Type B pancreatic cell (in vitro differentiated cells): ENCODE results near the gene PCSK9. TPM values are rescaled to one million over a fixed set of nuclear protein-coding genes. Genes with fewer than 3 reads are reported as not detected.

Source experiments
- DNase-seq: peaks from one replicate; pipeline ENCODE4 v3.0.0; 2021; ENCODE audit warnings: mixed read lengths; ENCODE audit not compliant: unreplicated experiment; ENCODE audit errors: extremely low spot score
- H3K27ac Mint-ChIP-seq: 2 replicates; pipeline ENCODE4 v1.8.0; 2021; ENCODE audit warnings: mild to moderate bottlenecking, mixed read lengths
- H3K27me3 Mint-ChIP-seq: 2 replicates; pipeline ENCODE4 v1.8.0; 2021; ENCODE audit warnings: mixed read lengths
- H3K36me3 Mint-ChIP-seq: 2 replicates; pipeline ENCODE4 v1.8.0; 2021; ENCODE audit warnings: mixed read lengths
- H3K4me1 Mint-ChIP-seq: one replicate; pipeline ENCODE4 v1.8.0; 2021; ENCODE audit warnings: mixed read lengths; ENCODE audit not compliant: unreplicated experiment
- H3K4me3 Mint-ChIP-seq: 2 replicates; pipeline ENCODE4 v1.8.0; 2021; ENCODE audit warnings: mild to moderate bottlenecking, mixed read lengths
- H3K9me3 Mint-ChIP-seq: 2 replicates; pipeline ENCODE4 v1.8.0; 2021; ENCODE audit warnings: mixed read lengths
- total RNA-seq: library from RNA; stranded (reverse); gene quantifications from 2 replicates; pipeline ENCODE4 v1.2.1, GENCODE V29; 2021; ENCODE audit warnings: low replicate concordance
- TF ChIP-seq, protein P1 (sequence below): fragments of 200-600 bp; sonication (generic); conservative IDR thresholded peaks from 2 replicates; pipeline ENCODE4 v1.5.0; 2021; ENCODE audit warnings: antibody characterized with exemption, mild to moderate bottlenecking

Gene PCSK9
- total RNA-seq, 1 donor from 2014 or later = 15.3 TPM

DNA sequence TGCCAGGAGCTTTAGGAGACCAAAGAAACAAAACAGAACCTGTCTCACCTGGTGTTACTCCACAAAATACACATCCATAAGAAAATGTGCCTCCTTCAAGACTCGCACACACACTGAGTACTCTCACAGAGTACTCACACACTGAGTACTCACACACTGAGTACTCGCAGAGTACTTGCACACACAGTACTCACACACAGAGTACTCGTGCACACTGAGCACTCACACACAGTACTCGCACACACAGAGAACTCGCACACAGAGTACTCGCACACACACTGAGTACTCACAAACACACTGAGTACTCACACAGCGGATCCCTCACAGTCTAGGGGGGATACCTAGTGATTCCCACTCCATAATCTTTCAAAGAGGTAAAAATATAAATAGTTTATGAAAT lies 40.3 kb downstream of the PCSK9 start:
- Mint-ChIP-seq H3K27ac (no peak overlapping the region), H3K4me1 (no peaks in the 10 kb centered on the region), H3K36me3 (peaks cover 30% of the 10 kb centered on the region), H3K27me3 (no peaks in the 10 kb centered on the region), H3K4me3 (no peak overlapping the region), H3K9me3 (no peaks in the 10 kb centered on the region)
- DNase-seq = no peak
- TF ChIP-seq, protein P1, sequence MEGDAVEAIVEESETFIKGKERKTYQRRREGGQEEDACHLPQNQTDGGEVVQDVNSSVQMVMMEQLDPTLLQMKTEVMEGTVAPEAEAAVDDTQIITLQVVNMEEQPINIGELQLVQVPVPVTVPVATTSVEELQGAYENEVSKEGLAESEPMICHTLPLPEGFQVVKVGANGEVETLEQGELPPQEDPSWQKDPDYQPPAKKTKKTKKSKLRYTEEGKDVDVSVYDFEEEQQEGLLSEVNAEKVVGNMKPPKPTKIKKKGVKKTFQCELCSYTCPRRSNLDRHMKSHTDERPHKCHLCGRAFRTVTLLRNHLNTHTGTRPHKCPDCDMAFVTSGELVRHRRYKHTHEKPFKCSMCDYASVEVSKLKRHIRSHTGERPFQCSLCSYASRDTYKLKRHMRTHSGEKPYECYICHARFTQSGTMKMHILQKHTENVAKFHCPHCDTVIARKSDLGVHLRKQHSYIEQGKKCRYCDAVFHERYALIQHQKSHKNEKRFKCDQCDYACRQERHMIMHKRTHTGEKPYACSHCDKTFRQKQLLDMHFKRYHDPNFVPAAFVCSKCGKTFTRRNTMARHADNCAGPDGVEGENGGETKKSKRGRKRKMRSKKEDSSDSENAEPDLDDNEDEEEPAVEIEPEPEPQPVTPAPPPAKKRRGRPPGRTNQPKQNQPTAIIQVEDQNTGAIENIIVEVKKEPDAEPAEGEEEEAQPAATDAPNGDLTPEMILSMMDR = no peak

DNA sequence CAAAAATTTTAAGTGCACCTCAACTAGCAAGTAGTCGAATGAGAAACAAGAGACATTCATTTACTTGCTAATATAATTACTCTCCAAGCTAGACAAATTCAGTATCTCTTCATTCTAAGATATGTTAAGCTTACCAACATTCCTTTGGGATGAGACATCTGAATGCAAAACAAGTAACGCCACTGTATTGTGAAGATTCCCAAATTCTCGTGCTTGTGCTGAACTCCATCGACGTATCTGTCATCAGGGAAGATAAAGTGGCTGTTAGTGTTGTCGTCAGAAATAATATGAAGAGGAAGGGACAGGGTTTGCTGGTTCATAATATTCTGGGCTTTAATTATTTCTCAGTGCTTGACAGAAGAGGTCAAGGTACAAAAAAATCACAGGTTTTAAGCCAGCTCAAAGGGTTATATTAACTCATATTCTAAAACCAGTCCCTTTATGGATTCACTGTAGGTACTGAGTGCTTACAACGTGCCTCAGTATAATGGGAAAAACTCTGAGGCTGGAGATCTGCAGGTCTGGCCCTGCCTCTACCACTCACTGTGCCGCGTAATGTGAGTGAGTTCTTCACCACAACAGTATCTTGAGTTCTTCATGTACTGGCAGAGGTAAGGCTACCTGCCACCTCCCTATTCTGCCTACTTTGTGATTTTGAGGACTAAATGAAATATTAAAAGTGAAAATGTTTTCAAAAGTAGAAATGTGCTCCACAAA lies 42.0 kb downstream of the PCSK9 start:
- H3K36me3 Mint-ChIP-seq = peaks cover 29% of the 10 kb centered on the region
- DNase-seq = no peak

DNA sequence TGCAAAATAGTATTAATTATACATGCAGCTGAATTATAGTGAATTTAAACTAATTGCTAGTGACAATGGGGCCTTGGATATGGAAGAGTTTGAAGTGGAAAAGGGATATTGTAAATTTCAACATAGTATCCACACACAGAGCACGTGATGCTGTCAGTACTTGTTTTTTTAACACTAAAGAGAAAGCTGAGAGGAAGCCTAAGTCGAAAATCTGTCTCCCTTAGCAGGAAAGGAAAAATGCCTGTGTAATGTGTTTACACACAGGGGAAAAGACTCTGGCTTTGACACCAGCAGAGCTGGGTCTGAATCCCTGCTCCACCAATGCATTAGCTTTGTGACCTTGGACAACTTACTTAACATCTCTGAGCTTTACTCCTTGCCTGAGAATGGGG lies 42.6 kb downstream of the PCSK9 start:
- peak overlapping the region; percentile 7 for H3K27ac Mint-ChIP-seq
- H3K4me3 Mint-ChIP-seq = no peak overlapping the region
- TF ChIP-seq, protein P1 = no peak
- no peak for DNase-seq
- H3K9me3 Mint-ChIP-seq = no peaks in the 10 kb centered on the region
- peaks cover 30% of the 10 kb centered on the region for H3K36me3 Mint-ChIP-seq
- no peaks in the 10 kb centered on the region for H3K27me3 Mint-ChIP-seq
- H3K4me1 Mint-ChIP-seq = no peaks in the 10 kb centered on the region

More for the DNA sequence above, 42.0 kb downstream of the PCSK9 start:
- TF ChIP-seq, protein P1 = no peak
- H3K9me3 Mint-ChIP-seq = no peaks in the 10 kb centered on the region
- H3K4me1 Mint-ChIP-seq = no peaks in the 10 kb centered on the region
- no peaks in the 10 kb centered on the region for H3K27me3 Mint-ChIP-seq
- no peak overlapping the region for H3K4me3 Mint-ChIP-seq
- H3K27ac Mint-ChIP-seq = peak overlapping the region; percentile 7

DNA sequence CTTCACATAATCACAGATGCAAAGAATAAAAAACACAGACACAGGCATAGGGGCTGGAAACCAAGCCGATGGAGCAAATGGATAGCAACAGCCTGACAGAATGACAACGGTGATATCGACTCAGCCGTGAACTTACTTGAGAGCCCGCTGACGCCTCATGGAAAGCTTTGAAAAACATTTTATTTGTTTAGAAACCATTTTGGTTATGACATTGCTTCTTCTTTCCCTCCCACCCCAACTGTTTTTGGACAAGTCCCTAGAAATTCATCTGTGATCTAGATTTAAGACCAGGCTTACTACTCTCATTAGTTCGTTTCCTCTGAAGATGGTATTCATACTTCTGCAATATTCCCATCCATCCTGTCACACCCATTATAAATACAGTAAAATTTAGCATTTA lies 44.9 kb downstream of the PCSK9 start:
- no peak overlapping the region for H3K4me3 Mint-ChIP-seq
- no peaks in the 10 kb centered on the region for H3K9me3 Mint-ChIP-seq
- H3K36me3 Mint-ChIP-seq = peaks cover 36% of the 10 kb centered on the region
- TF ChIP-seq, protein P1 = no peak
- no peaks in the 10 kb centered on the region for H3K27me3 Mint-ChIP-seq
- DNase-seq = no peak
- no peak overlapping the region for H3K27ac Mint-ChIP-seq
- no peaks in the 10 kb centered on the region for H3K4me1 Mint-ChIP-seq

DNA sequence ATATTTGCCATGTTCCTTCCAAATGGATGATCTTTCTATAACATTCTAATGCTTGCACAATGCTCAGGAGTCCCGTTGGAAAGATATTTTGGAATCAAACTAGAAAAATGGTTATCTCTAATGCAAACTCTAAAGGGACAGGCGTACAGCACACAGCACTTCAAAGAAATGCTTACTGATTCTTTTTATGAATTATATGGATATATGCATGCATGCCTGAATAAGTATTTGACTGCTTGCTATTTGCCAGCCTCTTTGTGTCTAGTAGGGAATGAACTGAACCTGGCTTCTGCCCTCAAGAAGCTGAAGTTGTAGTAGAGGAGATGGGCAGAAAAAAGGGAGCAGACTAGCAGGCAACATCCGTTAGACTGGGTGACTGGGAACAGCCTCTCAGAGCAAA lies 48.1 kb downstream of the PCSK9 start:
- H3K27ac Mint-ChIP-seq = no peak overlapping the region
- no peaks in the 10 kb centered on the region for H3K9me3 Mint-ChIP-seq
- no peaks in the 10 kb centered on the region for H3K27me3 Mint-ChIP-seq
- H3K36me3 Mint-ChIP-seq = peaks cover 47% of the 10 kb centered on the region
- H3K4me3 Mint-ChIP-seq = no peak overlapping the region
- TF ChIP-seq, protein P1 = no peak
- no peak for DNase-seq
- H3K4me1 Mint-ChIP-seq = no peaks in the 10 kb centered on the region

DNA sequence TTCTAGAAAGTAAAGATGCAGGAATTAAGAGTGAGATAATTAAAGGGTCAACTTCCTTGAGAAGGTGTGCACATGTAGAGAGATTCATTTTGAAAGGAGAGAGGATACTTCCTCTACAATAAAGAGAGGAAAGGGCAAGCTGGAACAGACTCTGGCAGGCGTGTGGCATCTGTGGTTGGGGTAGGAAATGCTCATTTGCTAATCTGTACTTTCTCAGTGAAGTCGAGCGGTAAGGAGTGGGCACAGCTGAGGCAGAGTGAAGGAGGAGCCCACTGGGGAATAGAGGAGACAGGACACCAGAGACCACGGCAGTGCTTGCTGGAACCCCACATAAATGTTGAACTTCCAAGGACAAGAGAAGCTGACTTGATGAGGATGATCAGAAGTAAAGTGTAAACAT lies 49.1 kb downstream of the PCSK9 start:
- Mint-ChIP-seq H3K9me3 (no peaks in the 10 kb centered on the region), H3K27ac (no peak overlapping the region), H3K36me3 (peaks cover 45% of the 10 kb centered on the region), H3K4me1 (no peaks in the 10 kb centered on the region), H3K27me3 (no peaks in the 10 kb centered on the region), H3K4me3 (no peak overlapping the region)
- no peak for DNase-seq
- TF ChIP-seq, protein P1 = no peak
